Suprapubic skin (tissue), 4 donors: ENCODE results near the gene NKPD1. TPM values are rescaled to one million over a fixed set of nuclear protein-coding genes. Genes with fewer than 3 reads are reported as not detected.

ENCODE experiments used
- DNase-seq, 2 donors: peaks; one replicate each; pipeline ENCODE4 v3.0.0-alpha.2; 2019; ENCODE audit warnings: low spot score in 2 of 2
- H3K27ac ChIP-seq: fragments of 200-600 bp; sonication (generic); one replicate; pipeline ENCODE4 v1.5.1; 2019
- H3K27me3 ChIP-seq: fragments of 200-600 bp; sonication (generic); one replicate; pipeline ENCODE4 v1.5.1; 2019
- H3K36me3 ChIP-seq: fragments of 200-600 bp; sonication (generic); one replicate; pipeline ENCODE4 v1.5.1; 2019
- H3K4me1 ChIP-seq: fragments of 200-600 bp; sonication (generic); one replicate; pipeline ENCODE4 v1.5.1; 2019
- H3K4me3 ChIP-seq: fragments of 200-600 bp; sonication (generic); one replicate; pipeline ENCODE4 v1.5.1; 2019; ENCODE audit warnings: mild to moderate bottlenecking
- H3K9me3 ChIP-seq: fragments of 200-600 bp; sonication (generic); one replicate; pipeline ENCODE4 v1.5.1; 2019
- CTCF ChIP-seq, 2 donors: fragments of 200-600 bp in 1 of 2; fragments of 450-650 bp in 1 of 2; sonication (generic) in 1 of 2; IDR thresholded peaks; one replicate each; pipeline ENCODE4 v1.5.1; 2016 to 2019; ENCODE audit warnings: antibody characterized with exemption in 2 of 2, mild to moderate bottlenecking in 1 of 2, moderate library complexity in 1 of 2
- EP300 ChIP-seq: sonication (generic); formaldehyde crosslinking; IDR thresholded peaks from one replicate; pipeline ENCODE4 v1.6.1; 2017; ENCODE audit warnings: antibody characterized with exemption
- POLR2A ChIP-seq, 2 donors: fragments of 450-650 bp; IDR thresholded peaks; one replicate each; pipeline ENCODE4 v1.6.1; 2017; ENCODE audit warnings: antibody characterized with exemption in 2 of 2, mild to moderate bottlenecking in 2 of 2, moderate library complexity in 2 of 2
- POLR2AphosphoS5 ChIP-seq, 3 donors: sonication (generic); formaldehyde crosslinking; IDR thresholded peaks; one replicate each; pipeline ENCODE4 v1.6.1; 2017; ENCODE audit warnings: antibody characterized with exemption in 3 of 3
- WGBS: methylation state at CpG from one replicate; pipeline ENCODE4 v1.1.5; 2018; 5-methylcytosine and 5-hydroxymethylcytosine counted together
- total RNA-seq, 4 donors: library from RNA; depleted of rRNA; stranded (reverse); fragments of >200 nt; gene quantifications; one replicate each; pipeline ENCODE4 v1.1.0, GENCODE V29; 2016

Gene NKPD1
- total RNA-seq, 4 donors from 2014 or later: 22.4 to 60.4 (median 51.1) TPM

GRCh38 chr19:45186509-45187334, 25.9 kb upstream of the NKPD1 start:
- no peaks in the 10 kb centered on the region for H3K27me3 ChIP-seq
- H3K27ac ChIP-seq: no peak overlapping the region
- peaks cover 6% of the 10 kb centered on the region for H3K4me1 ChIP-seq
- no peak for DNase-seq
- H3K9me3 ChIP-seq: no peaks in the 10 kb centered on the region
- 83% methylated on average over 11 of the region's 12 CpGs for WGBS
- H3K4me3 ChIP-seq: no peak overlapping the region
- H3K36me3 ChIP-seq: no peaks in the 10 kb centered on the region
- no peak for TF ChIP-seq CTCF (IDR thresholded peaks at IDR 0.05)
- no peak for TF ChIP-seq POLR2AphosphoS5 (IDR thresholded peaks at IDR 0.05)
- no peak for TF ChIP-seq EP300
- no peak for TF ChIP-seq POLR2A (IDR thresholded peaks at IDR 0.05)

- Histone ChIP-seq H3K9me3 (no peaks in the 10 kb centered on the region), H3K27me3 (no peaks in the 10 kb centered on the region), H3K4me3 (no peak overlapping the region), H3K4me1 (peaks cover 28% of the 10 kb centered on the region), H3K27ac (no peak overlapping the region), H3K36me3 (no peaks in the 10 kb centered on the region)
- 96% methylated on average over 5 of the region's 5 CpGs for WGBS
- DNase-seq: no peak
- TF ChIP-seq EP300 (no peak), CTCF (IDR thresholded peaks at IDR 0.05) (no peak), POLR2A (IDR thresholded peaks at IDR 0.05) (no peak), POLR2AphosphoS5 (IDR thresholded peaks at IDR 0.05) (no peak)
Observed at GRCh38 chr19:45184115-45184514, 23.3 kb upstream of the NKPD1 start.

- Histone ChIP-seq H3K27ac (no peak overlapping the region), H3K9me3 (no peaks in the 10 kb centered on the region), H3K4me1 (peaks cover 30% of the 10 kb centered on the region), H3K4me3 (no peak overlapping the region), H3K27me3 (no peaks in the 10 kb centered on the region), H3K36me3 (no peaks in the 10 kb centered on the region)
- WGBS: 66% methylated on average over 4 of the region's 4 CpGs
- no peak for DNase-seq
- no peak for TF ChIP-seq CTCF (IDR thresholded peaks at IDR 0.05)
- no peak for TF ChIP-seq POLR2A (IDR thresholded peaks at IDR 0.05)
- TF ChIP-seq EP300: no peak
- TF ChIP-seq POLR2AphosphoS5 (IDR thresholded peaks at IDR 0.05): no peak
Observed at GRCh38 chr19:45182758-45183157, 22.0 kb upstream of the NKPD1 start.

- Histone ChIP-seq H3K4me3 (no peak overlapping the region), H3K9me3 (no peaks in the 10 kb centered on the region), H3K36me3 (no peaks in the 10 kb centered on the region), H3K27me3 (no peaks in the 10 kb centered on the region), H3K4me1 (peaks cover 46% of the 10 kb centered on the region), H3K27ac (no peak overlapping the region)
- WGBS: 63% methylated on average over 7 of the region's 7 CpGs
- TF ChIP-seq POLR2A (IDR thresholded peaks at IDR 0.05) (no peak), POLR2AphosphoS5 (IDR thresholded peaks at IDR 0.05) (no peak), EP300 (no peak), CTCF (IDR thresholded peaks at IDR 0.05) (no peak)
- no peak for DNase-seq
Observed at GRCh38 chr19:45180936-45181335, 20.2 kb upstream of the NKPD1 start.

GRCh38 chr19:45179892-45180370, 19.1 kb upstream of the NKPD1 start:
- TF ChIP-seq EP300 (no peak), POLR2AphosphoS5 (IDR thresholded peaks at IDR 0.05) (no peak), POLR2A (IDR thresholded peaks at IDR 0.05) (no peak), CTCF (IDR thresholded peaks at IDR 0.05) (no peak)
- Histone ChIP-seq H3K9me3 (no peaks in the 10 kb centered on the region), H3K4me1 (peaks cover 46% of the 10 kb centered on the region), H3K36me3 (no peaks in the 10 kb centered on the region), H3K27me3 (no peaks in the 10 kb centered on the region), H3K4me3 (peak overlapping the region; percentile 85), H3K27ac (peak overlapping the region; percentile 92)
- WGBS: 50% methylated on average over 7 of the region's 9 CpGs
- no peak for DNase-seq
